Smooth muscle cell (in vitro differentiated cells): Measurements from ENCODE around the gene DSCAML1. TPM values are rescaled to one million over a fixed set of nuclear protein-coding genes. Genes with fewer than 3 reads are reported as not detected.

ENCODE experiments used
- DNase-seq: peaks from one replicate; lab custom pipeline; 2025; ENCODE audit not compliant: unreplicated experiment; lab: John Stamatoyannopoulos, UW
- H2AFZ ChIP-seq: fragments of 200-600 bp; sonication (generic); 2 replicates; pipeline ENCODE4 v1.6.0; 2016; ENCODE audit warnings: antibody characterized with exemption, low read depth, mild to moderate bottlenecking
- H3F3A ChIP-seq: fragments of 200-600 bp; sonication (generic); 2 replicates; pipeline ENCODE4 v1.6.0; 2017; ENCODE audit warnings: antibody characterized with exemption, low read depth
- H3K27ac ChIP-seq: fragments of 200-600 bp; sonication (generic); 2 replicates; pipeline ENCODE4 v1.5.1; 2016; ENCODE audit warnings: low read depth, mild to moderate bottlenecking
- H3K27me3 ChIP-seq: fragments of 200-600 bp; sonication (generic); 2 replicates; pipeline ENCODE4 v1.6.1; 2016; ENCODE audit warnings: low read depth, mild to moderate bottlenecking
- H3K36me3 ChIP-seq: fragments of 200-600 bp; sonication (generic); 2 replicates; pipeline ENCODE4 v1.5.1; 2016; ENCODE audit warnings: low read depth
- H3K4me1 ChIP-seq: fragments of 200-600 bp; sonication (generic); 2 replicates; pipeline ENCODE4 v1.5.1; 2016; ENCODE audit warnings: low read depth
- H3K4me2 ChIP-seq: fragments of 200-600 bp; sonication (generic); 2 replicates; pipeline ENCODE4 v1.6.0; 2016; ENCODE audit warnings: mild to moderate bottlenecking
- H3K4me3 ChIP-seq: fragments of 200-600 bp; sonication (generic); 2 replicates; pipeline ENCODE4 v1.5.1; 2016; ENCODE audit warnings: mild to moderate bottlenecking
- H3K79me2 ChIP-seq: fragments of 200-600 bp; sonication (generic); 2 replicates; pipeline ENCODE4 v1.6.0; 2016; ENCODE audit warnings: low read depth, mild to moderate bottlenecking
- H3K9ac ChIP-seq: fragments of 200-600 bp; sonication (generic); 2 replicates; pipeline ENCODE4 v1.6.0; 2016; ENCODE audit warnings: low read depth
- H3K9me3 ChIP-seq: fragments of 200-600 bp; sonication (generic); replicated peaks from 2 replicates; pipeline ENCODE4 v1.5.1; 2016; ENCODE audit warnings: low read depth
- H4K20me1 ChIP-seq: fragments of 200-600 bp; sonication (generic); 2 replicates; pipeline ENCODE4 v1.6.0; 2016; ENCODE audit warnings: low read depth
- WGBS: methylation state at CpG from one replicate; pipeline ENCODE4 v1.1.7; 2016; ENCODE audit warnings: low lambda C conversion rate; 5-methylcytosine and 5-hydroxymethylcytosine counted together
- polyA plus RNA-seq: library from polyadenylated mRNA; unstranded; fragments of >200 nt; fragmentation: Nextera tagmentation; extraction: Ambion mirVana; gene quantifications from 2 replicates; pipeline ENCODE4 v1.2.1, GENCODE V29; 2016
- total RNA-seq: library from RNA; depleted of rRNA; stranded (reverse); fragments of >200 nt; gene quantifications from 2 replicates; pipeline ENCODE4 v1.2.3, GENCODE V29; 2014
- TF ChIP-seq, protein P1 (sequence below): fragments of 200-600 bp; sonication (generic); IDR thresholded peaks from 2 replicates; pipeline ENCODE4 v1.5.1; 2017; ENCODE audit warnings: borderline replicate concordance, mild to moderate bottlenecking, antibody characterized with exemption; ENCODE audit not compliant: insufficient read depth, poor library complexity, severe bottlenecking

DSCAML1 gene
- total and polyA plus RNA-seq, 2 experiments from 2014 or later: 0.22 TPM; not detected in 1

GRCh38 chr11:117396970-117397369, 400.0 kb downstream of the DSCAML1 start:
- Histone ChIP-seq H3K27me3 (no peaks in the 10 kb centered on the region), H3K4me3 (no peak overlapping the region), H3F3A (no peaks in the 10 kb centered on the region), H3K36me3 (peaks cover 17% of the 10 kb centered on the region), H3K4me2 (no peak overlapping the region), H3K27ac (no peak overlapping the region), H3K79me2 (no peaks in the 10 kb centered on the region), H3K9ac (no peak overlapping the region), H3K4me1 (no peaks in the 10 kb centered on the region), H4K20me1 (no peaks in the 10 kb centered on the region), H3K9me3 (no peaks in the 10 kb centered on the region), H2AFZ (no peak overlapping the region)
- TF ChIP-seq, protein P1, sequence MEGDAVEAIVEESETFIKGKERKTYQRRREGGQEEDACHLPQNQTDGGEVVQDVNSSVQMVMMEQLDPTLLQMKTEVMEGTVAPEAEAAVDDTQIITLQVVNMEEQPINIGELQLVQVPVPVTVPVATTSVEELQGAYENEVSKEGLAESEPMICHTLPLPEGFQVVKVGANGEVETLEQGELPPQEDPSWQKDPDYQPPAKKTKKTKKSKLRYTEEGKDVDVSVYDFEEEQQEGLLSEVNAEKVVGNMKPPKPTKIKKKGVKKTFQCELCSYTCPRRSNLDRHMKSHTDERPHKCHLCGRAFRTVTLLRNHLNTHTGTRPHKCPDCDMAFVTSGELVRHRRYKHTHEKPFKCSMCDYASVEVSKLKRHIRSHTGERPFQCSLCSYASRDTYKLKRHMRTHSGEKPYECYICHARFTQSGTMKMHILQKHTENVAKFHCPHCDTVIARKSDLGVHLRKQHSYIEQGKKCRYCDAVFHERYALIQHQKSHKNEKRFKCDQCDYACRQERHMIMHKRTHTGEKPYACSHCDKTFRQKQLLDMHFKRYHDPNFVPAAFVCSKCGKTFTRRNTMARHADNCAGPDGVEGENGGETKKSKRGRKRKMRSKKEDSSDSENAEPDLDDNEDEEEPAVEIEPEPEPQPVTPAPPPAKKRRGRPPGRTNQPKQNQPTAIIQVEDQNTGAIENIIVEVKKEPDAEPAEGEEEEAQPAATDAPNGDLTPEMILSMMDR: no peak
- DNase-seq: no peak
- WGBS: 100% methylated on average over 8 of the region's 8 CpGs

DNA sequence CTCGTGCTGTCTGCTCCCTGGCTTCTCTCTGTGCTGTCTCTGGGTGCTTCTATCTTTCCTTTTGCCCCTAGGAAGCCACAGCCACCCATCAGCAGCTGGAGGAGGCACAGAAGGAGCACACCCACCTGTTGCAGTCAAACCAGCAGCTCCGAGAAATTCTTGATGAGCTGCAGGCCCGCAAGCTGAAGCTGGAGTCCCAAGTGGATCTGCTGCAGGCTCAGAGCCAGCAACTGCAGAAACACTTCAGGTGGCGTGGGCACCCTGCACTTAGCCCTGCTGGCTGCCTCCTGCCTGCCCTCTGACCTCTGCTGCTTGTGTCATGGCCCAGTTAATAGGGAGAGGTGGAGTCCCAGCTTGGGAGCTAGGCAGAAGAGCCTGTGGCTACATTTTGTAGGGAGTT, 401.5 kb downstream of the DSCAML1 start:
- Histone ChIP-seq H3K79me2 (no peaks in the 10 kb centered on the region), H3K9me3 (no peaks in the 10 kb centered on the region), H3K4me3 (no peak overlapping the region), H2AFZ (no peak overlapping the region), H3K4me2 (no peak overlapping the region), H4K20me1 (no peaks in the 10 kb centered on the region), H3K9ac (no peak overlapping the region), H3K27me3 (no peaks in the 10 kb centered on the region), H3F3A (no peaks in the 10 kb centered on the region), H3K36me3 (peaks cover 17% of the 10 kb centered on the region), H3K27ac (no peak overlapping the region), H3K4me1 (no peaks in the 10 kb centered on the region)
- WGBS: 95% methylated on average over 4 of the region's 4 CpGs
- TF ChIP-seq, protein P1: no peak
- no peak for DNase-seq

- no peak overlapping the region for H3K4me3 ChIP-seq
- no peaks in the 10 kb centered on the region for H3F3A ChIP-seq
- TF ChIP-seq, protein P1: no peak
- 92% methylated on average over 14 of the region's 14 CpGs for WGBS
- no peaks in the 10 kb centered on the region for H3K4me1 ChIP-seq
- H3K27me3 ChIP-seq: no peaks in the 10 kb centered on the region
- H3K4me2 ChIP-seq: no peak overlapping the region
- H3K9ac ChIP-seq: no peak overlapping the region
- no peak for DNase-seq
- no peak overlapping the region for H2AFZ ChIP-seq
- H3K27ac ChIP-seq: no peak overlapping the region
- H4K20me1 ChIP-seq: no peaks in the 10 kb centered on the region
- H3K9me3 ChIP-seq: no peaks in the 10 kb centered on the region
- no peaks in the 10 kb centered on the region for H3K79me2 ChIP-seq
- H3K36me3 ChIP-seq: peaks cover 17% of the 10 kb centered on the region
Measured at GRCh38 chr11:117394221-117394925, 402.6 kb downstream of the DSCAML1 start.

- peaks cover 2% of the 10 kb centered on the region for H3F3A ChIP-seq
- TF ChIP-seq, protein P1: no peak
- no peak overlapping the region for H3K9ac ChIP-seq
- DNase-seq: no peak
- H3K4me3 ChIP-seq: no peak overlapping the region
- no peaks in the 10 kb centered on the region for H3K27me3 ChIP-seq
- peaks cover 13% of the 10 kb centered on the region for H3K36me3 ChIP-seq
- no peaks in the 10 kb centered on the region for H3K9me3 ChIP-seq
- no peaks in the 10 kb centered on the region for H3K4me1 ChIP-seq
- H3K4me2 ChIP-seq: no peak overlapping the region
- no peak overlapping the region for H3K27ac ChIP-seq
- no peak overlapping the region for H2AFZ ChIP-seq
- no peaks in the 10 kb centered on the region for H3K79me2 ChIP-seq
- H4K20me1 ChIP-seq: no peaks in the 10 kb centered on the region
- WGBS: 100% methylated on average over 8 of the region's 8 CpGs
Measured at GRCh38 chr11:117392979-117393378, 404.0 kb downstream of the DSCAML1 start.
